MV-4-11 (cell line): Measurements from ENCODE around the gene PRPS1L1.

ENCODE experiments used
- DNase-seq: peaks from one replicate; lab custom pipeline; 2025; lab: John Stamatoyannopoulos, UW

Gene PRPS1L1

DNA sequence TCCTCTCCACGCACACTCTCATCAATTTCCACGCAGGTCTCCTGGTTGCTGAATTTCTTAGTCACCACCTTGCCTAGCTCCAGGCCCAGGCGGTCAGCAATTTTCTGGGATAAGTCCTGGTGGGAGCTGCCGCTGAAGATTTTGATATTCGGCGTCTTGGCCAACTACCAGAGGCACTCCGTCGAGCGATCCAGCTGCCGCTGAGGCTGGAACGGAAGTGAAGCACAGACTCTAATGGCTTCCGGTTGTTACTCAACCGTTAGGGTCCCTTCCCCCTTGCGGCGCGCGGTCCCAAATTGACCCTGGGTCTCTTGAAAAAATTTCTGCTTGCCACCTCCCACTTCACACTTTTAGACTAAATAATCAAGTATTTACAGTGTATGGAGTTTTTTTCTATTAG is at the start of gene PRPS1L1:
Gene PRPS1L1, minus strand, starts transcription at position 219 of the 400 bp plus-strand sequence.
- DNase-seq = no peak

DNA sequence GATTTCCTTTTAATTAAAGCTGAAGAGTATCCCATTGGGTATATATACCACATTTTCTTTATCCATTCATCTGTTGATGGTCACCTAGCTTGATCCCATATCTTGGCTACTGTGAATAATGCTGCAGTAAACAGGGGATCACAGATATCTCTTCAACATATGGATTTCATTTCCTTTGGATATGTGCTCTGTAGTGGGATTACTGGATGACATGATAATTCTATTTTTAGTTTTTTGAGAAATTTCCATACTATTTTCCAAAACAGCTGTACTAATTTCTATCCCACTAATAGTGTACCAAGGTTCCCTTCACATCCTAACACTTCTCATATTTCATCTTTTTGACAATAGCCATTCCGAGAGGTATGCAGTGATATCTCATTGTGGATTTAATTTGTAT is 48.8 kb upstream of the PRPS1L1 start:
- DNase-seq = no peak

GRCh38 chr7:18068745-18069144 is 41.1 kb upstream of the PRPS1L1 start:
- no peak for DNase-seq

GRCh38 chr7:18064242-18064838 is 36.7 kb upstream of the PRPS1L1 start:
- peak; percentile 14 for DNase-seq

DNA sequence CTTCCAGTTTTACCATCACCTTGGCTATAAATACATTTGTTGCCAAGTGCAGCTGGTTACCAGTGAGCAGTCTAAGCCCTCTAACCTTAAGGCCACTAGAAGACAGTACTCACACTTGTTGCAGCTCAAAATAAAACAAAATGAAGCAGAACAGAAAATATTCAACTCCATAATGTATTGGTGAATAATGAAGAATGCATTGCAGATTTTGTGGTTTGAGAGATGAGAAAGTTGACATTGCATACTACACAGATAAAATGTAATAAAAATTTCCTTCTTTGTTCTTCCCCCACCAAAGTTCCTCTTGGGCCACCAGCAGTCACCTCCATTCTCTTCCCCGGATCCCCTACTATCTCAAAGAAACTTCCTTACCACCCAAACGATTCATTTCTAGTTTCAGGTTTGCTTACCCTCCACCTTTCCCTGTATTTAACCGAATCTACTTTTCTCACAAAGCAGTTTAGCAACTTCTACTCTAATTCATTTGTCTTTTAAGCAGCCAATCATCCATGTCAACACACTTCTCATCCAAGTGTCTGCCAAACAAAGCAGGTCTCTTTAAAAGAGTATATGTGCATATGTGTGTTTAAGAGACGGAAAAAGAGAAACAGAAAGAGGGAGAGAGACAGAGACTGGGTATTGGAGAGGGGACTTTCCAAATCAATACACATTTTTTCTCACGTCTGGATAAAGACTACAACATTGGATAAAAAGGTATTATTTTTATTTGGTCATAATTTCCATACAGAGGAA is 35.7 kb upstream of the PRPS1L1 start:
- no peak for DNase-seq

- no peak for DNase-seq
Measured at GRCh38 chr7:18059171-18059570, 31.5 kb upstream of the PRPS1L1 start.

- no peak for DNase-seq
Measured at GRCh38 chr7:18053941-18054340, 26.3 kb upstream of the PRPS1L1 start.

DNA sequence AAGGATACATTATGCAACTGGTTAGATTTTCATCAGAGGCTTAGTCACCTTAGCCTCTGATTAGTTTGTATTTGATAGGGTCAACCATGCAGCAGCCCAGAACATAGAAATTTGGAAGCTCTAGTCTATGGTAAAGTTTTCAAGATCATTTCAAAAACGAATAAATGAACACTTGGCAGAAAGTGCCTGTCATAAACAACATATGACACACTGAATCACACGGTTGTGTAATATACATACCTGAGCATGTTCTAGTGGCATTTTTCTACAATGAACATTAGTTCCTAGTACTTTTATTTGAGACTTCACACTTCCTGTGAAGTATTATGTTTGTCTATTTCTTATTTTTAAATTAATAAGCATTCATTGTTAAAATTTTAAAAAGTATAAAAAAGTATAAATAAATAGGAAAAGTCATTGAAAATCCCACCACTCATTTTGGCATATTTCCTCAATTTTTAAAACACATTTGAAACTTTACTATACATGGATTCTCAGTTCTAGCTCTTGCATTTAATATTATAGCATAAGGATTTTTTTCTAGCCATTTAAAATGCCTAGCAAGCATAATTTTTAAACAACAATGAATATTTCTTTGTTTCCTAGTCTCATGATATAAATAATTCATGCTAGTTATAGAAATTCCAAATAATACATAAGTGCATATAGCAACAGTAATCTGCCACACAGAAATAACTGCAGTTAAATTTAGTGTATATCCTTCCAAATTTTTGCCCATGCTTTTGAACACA is 25.7 kb upstream of the PRPS1L1 start:
- DNase-seq = no peak

- no peak for DNase-seq
Measured at GRCh38 chr7:18049262-18049661, 21.6 kb upstream of the PRPS1L1 start.

DNA sequence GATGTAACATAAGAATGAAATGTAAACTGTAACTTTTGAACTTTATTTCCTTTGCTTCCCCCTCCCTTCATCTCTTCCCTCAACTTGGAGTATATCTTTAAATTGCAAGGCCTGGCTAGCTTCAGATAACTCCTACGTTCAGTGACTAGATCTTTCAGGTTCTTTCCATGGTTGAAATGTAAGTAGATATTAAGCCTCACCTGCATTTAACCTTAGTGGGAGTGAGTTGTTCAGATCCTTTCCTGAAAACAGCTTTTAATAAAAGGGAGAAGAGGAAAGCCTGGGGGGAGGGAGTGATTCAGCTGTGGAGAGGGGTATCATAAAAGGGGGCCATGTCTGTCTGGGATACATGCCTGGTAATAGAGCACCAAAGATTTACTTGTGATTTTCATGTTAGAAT is 19.0 kb upstream of the PRPS1L1 start:
- DNase-seq = no peak

GRCh38 chr7:18045171-18045570 is 17.5 kb upstream of the PRPS1L1 start:
- no peak for DNase-seq

GRCh38 chr7:18041191-18041590 is 13.5 kb upstream of the PRPS1L1 start:
- no peak for DNase-seq

GRCh38 chr7:18040196-18040595 is 12.6 kb upstream of the PRPS1L1 start:
- DNase-seq = no peak

- DNase-seq = no peak
Measured at GRCh38 chr7:18038382-18038781, 10.7 kb upstream of the PRPS1L1 start.

DNA sequence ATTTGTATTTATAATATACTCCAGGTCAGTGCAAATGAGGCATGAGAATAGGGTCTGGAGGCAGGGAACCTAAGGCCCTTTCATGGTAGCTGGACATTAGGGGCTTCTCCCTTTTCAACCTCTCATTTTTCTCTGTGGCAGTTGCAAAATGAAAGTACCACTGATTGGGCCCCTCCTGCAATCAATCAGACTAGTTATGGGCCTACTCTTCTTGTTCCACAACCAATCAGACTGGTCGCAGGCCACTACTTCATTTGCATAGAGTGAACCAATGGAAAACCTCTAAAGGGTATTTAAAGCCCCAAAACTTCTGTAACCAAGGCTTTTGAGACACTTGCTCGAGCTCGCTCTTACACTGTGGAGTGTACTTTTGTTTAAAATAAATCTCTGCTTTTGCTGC is 10.0 kb upstream of the PRPS1L1 start:
- DNase-seq = no peak

- DNase-seq = no peak
Measured at GRCh38 chr7:18036783-18037182, 9.1 kb upstream of the PRPS1L1 start.

DNA sequence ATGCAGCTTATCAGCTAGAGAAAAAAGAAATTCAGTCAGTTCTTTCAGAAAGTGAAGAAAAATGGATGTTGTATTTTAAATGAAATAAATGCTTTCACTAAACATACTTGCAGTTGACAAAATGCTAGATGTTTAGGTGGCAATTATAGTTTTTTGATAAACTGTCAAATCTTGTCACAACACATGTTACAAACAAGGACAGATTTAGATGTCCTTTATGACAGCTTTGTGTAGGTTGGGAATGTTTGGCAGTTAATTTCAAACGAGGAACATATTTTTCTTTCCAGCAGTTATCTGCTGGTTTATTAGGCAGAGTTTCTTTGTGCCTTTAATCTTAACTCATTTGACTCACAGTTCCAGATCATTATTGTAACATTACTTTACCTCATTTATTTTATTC is 3.1 kb upstream of the PRPS1L1 start:
- DNase-seq = no peak

- DNase-seq = no peak
Measured at GRCh38 chr7:18020138-18020715, 7.4 kb downstream of the PRPS1L1 start.

GRCh38 chr7:18019555-18019954 is 8.1 kb downstream of the PRPS1L1 start:
- no peak for DNase-seq

DNA sequence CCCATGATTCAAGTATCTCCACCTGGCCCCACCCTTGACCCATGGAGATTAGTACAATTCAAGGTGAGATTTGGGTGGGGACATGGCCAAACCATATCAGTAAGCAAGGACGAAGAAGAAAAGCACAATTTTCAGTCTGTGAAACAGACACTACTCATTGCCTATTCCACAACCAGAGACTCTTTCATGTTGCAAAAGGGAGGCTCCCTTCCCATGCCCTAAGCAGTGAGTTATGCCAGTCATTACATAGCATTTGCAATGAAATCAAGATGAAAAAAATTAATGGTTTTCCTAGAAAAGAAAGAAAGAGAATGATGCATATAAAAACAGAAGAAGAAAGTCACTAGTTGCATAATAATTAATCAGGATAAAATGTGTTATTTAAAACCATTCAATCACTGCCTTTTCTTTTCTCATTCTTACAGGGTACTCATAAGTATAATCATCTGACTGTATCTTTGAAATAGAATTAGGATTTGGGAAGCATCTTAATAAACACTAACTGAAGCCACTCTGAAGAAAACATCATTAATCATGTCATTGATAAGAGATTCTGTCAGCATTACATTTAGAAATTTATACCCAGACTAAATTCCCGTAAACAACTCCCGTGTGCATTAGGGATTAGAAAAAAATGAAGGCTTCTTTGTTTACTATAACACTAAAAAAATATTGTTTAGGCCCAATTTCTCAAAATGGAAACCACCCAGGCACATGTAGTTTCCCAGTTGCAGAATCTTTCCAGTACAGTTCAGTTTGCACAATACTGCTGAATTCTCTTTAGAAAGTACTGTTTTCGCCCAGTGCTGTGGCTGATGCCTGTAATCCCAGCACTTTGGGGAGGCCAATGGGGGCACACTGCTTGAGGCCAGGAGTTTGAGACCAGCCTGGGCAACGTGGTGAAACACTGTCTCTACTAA is 9.1 kb downstream of the PRPS1L1 start:
- DNase-seq = no peak

DNA sequence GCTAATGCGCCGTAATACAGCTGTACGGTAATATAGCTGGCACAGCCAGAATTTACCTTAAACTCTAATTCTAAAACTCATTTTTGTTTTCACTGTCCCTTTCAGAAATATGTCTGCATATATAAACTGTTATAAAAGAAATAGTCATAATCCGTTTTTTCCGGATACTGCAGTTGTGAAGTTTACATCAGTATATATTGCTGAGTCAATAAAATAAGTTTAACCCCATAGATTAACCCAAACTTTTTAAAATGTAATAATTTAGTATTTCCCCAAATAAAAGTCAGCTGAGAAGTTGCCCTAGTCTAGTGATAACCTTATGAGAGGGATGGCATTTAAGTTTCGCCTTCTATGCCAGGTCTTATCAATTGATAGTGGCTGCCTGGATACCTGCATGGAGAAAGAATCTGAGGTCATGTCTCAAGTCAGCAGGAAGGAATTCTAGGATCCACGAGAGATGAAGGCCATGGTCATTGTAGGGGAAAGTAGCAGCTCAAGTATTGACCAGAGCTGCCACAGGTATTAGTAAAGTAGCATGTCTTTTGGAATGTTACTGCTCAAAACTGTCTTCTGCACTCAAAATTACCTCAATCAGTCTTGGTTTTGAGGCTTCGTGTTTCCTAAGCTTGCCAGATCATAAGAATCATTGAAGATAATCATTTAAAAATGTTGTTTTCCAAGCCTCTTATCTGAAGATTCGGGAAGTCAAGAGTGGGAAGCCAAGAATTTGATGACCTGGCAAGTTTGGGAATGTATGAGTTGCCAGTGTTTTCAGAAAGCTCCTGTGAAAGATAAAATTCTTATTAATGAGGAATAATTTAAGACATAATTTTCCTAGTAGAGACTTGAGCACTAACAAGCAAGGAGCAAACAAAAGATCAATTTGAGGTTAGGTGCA is 10.8 kb downstream of the PRPS1L1 start:
- DNase-seq = no peak
